Stimulated activated CD8-positive, alpha-beta memory T cell treated with anti-CD3 and anti-CD28 coated beads, Interleukin-7, amount 100 ng/mL, for 48 hours (primary cell): ENCODE measurements around the gene LGMN.
A peak's percentile ranks its signal among the peaks of the same experiment; 100 is the strongest.

Experiments used
- DNase-seq, 2 donors: peaks; one replicate each; pipeline ENCODE4 v3.0.0-alpha.2; 2020; ENCODE audit warnings: low read depth in 1 of 2; ENCODE audit errors: extremely low read depth in 1 of 2

Gene LGMN

GRCh38 chr14:92728759-92729364 is 19.6 kb downstream of the LGMN start:
- peak; percentile 28 to 73 for DNase-seq

DNA sequence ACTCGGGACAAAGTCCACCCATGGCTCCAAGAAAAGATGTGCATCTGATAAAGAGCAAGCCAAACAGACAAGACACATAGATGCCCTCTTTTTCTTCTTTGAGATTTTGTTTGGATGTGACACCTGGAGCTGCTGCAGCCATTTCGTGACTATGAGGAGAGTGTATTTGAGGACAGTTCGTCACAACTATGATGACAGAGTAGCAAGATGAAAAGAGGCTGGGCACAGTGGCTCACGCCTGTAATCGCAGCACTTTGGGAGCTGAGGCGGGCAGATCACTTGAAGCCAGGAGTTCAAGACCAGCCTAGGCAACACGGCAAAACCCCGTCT is 21.5 kb downstream of the LGMN start:
- DNase-seq: no peak

DNA sequence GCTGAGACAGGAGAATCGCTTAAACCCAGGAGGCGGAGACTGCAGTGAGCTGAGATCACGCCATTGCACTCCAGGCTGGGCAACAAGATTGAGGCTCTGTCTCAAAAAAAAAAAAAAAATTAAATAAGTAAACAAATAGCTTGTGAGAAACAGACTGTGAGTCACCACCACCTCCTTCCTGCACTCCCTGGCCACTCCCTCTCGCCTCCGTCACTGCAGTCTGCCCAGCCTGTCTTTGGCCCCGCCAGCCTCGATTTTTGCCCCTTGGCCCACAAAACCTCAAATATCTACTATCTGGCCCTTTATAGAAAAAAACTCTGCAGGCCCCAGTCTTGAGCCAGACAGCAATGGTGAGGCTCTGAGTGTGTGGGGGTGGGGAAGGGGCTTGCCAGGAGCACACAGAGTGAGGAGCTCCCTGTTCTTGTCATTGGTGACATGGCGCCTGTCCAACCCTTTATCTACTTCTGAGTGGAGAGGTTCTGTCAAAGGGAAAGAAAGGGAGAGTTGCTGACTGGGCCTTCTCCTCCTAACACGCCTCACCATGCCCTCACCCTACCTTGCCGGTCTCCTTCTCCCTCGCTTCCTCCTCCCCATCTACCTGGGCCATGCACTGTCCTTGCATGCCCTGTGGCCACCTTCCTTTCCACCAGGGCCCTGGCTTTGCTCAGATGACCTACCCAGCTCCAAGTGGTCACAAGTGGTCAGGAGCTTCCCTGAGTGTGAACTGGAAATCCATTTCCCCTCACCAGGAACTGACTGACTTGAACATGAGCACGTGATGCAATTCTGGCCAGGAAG is 22.1 kb downstream of the LGMN start:
- no peak for DNase-seq

DNA sequence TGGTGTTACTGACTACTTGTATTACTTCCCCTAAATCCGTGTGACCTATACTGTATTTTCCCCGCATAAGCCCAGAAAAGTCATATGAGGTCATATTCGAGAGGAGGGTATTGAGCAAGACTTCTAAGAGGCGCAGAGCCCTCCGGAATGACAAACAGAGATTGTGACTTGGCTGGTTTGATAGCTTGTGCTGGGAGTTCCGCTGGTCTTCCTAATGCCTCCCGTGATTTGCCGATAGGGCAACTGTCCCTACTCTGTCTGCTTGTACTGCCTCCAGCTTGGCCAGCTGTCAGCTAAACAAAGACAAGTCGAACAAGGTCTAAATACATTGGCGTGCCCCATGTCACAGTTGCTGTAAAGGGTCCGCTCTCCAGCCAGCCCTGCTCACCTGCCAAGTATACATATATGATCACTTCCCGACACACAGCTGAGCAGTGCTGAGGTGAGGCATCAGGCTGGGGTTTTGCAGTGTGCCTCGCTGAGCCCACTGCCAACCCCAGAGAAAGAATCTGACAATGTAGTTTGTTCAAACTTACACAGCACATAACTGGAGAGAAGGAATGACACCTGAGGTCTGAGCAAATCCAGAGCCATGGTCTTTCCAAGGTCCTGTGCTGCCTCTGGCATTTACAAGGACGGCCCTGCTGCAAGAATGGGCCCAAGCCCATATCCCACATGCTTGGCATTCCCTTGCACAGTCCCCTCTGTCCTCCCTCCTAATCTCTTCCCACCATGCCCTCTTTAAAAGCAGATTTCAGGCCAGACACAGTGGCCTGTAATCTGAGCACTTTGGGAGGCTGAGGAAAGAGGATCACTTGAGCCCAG is 23.7 kb downstream of the LGMN start:
- no peak for DNase-seq

GRCh38 chr14:92719890-92720323 is 28.5 kb downstream of the LGMN start:
- DNase-seq: no peak

GRCh38 chr14:92719421-92719820 is 29.0 kb downstream of the LGMN start:
- no peak for DNase-seq

GRCh38 chr14:92718664-92719063 is 29.8 kb downstream of the LGMN start:
- DNase-seq: no peak

DNA sequence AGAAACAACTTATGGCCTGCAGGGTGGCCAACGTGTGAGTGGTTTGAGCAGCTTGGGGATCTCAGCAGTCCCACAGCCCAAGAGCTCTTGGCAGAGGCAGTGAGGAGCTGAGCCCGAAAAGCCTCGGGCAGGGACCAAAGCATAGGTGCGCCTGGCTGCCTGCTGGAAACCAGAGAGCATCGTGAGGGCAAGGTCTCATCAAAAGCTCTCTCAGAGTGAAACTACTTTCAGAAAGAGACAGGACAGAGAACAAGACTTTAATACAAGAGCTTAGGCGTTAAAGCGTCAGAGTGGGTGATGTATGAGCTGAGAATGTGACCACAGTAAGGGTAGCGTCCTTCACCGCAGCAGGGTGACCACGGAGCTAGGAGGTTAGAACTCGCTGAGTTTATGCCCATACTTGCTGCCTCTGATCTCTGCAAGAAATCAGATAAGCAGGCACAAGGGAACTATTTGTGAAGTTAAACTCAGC is 30.8 kb downstream of the LGMN start:
- DNase-seq: peak in 1 of 2 donors; percentile 16

DNA sequence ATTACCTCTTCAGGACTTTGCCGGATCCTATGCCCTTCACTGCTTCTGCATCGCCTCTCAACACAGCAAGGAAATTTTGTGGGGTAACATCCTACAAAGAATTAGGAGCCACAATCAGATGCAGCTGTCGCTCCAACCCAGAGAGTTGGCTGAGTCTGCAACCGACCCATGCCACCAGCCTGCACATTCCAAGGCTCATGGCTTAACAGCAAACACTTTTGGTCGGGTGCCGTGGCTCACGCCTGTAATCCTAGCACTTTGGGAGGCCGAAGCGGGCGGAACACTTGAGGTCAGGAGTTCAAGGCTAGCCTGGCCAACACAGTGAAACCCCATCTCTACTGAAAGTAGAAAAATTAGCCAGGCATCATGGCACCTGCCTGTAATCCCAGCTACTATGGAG is 32.3 kb downstream of the LGMN start:
- no peak for DNase-seq

DNA sequence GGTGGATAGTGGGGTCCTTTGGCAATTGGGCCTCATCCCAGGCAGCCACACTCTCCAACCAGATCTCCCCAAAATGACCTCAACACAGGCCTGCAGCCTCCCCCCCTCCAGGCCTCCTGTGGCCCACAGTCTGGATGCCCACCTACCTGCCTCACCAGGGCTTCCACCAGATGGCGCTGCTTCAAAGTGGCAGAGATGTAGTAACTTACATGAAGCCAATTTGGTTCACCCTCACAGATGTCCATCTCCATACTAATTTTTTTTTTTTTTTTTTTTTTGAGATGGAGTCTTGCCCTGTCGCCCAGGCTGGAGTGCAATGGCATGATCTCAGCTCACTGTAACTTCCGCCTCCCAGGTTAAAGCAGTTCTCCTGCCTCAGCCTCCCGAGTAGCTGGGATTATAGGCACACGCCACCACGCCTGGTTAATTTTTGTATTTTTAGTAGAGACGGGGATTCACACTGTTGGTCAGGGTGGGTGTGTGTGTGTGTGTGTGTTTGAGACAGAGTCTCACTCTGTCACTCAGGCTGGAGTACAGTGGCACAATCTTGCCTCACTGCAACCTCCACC is 33.6 kb downstream of the LGMN start:
- DNase-seq: peak; percentile 49 to 73

DNA sequence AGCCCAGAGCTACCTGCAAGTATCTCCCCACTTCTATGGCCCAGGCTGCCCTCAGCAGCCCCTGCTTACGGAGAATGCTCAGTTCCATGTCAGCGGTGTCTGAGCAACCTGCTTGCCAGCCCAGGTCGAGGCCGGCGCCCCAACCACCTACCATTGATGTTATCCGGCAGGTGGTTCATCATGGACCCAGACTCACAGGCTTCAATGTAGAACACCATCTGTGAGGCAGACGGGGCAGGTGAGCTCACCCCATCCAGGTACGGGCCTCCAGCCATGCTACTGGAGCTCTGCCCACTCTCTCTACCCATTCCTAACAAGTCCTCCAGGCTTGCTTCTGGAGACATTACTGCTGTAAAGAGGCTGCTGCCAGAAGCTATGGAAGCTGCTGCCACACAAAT is 35.8 kb downstream of the LGMN start:
- DNase-seq: no peak

GRCh38 chr14:92711976-92712653 is 36.3 kb downstream of the LGMN start:
- DNase-seq: no peak

GRCh38 chr14:92710001-92710341 is 38.5 kb downstream of the LGMN start:
- no peak for DNase-seq

DNA sequence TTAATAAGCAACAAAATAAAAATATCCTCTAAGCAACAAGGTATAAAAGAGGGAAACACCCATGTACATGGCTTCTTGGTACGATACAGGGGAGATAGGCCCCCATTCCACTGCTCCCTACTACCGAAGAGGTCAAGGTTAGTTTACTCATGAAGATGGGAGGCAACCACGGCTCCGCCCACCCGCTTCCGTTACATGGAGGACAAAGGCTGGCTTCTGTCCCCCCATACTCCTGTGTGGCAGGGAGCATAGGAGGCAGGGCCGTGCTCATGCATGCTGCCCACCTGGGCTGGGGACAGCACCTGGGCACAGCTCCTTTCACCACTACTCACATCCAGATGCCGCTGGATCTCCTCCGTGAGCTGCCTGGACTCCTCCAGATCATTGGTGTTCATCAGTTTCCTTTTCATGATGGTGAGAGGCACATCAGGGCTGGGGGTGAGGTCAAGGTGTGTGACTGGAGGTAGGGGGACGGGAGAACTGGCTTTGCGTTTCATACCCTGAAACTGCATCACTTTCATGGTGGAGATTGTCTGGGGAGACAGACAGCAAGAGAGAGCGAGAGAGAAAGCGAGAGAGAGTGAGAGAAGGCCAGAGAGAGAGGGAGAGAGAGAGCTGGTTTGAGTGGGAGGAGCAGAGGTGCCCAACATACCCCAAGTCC is 39.0 kb downstream of the LGMN start:
- DNase-seq: no peak

- no peak for DNase-seq
Measured at GRCh38 chr14:92706386-92706785, 42.0 kb downstream of the LGMN start.

GRCh38 chr14:92704821-92705220 is 43.6 kb downstream of the LGMN start:
- no peak for DNase-seq

DNA sequence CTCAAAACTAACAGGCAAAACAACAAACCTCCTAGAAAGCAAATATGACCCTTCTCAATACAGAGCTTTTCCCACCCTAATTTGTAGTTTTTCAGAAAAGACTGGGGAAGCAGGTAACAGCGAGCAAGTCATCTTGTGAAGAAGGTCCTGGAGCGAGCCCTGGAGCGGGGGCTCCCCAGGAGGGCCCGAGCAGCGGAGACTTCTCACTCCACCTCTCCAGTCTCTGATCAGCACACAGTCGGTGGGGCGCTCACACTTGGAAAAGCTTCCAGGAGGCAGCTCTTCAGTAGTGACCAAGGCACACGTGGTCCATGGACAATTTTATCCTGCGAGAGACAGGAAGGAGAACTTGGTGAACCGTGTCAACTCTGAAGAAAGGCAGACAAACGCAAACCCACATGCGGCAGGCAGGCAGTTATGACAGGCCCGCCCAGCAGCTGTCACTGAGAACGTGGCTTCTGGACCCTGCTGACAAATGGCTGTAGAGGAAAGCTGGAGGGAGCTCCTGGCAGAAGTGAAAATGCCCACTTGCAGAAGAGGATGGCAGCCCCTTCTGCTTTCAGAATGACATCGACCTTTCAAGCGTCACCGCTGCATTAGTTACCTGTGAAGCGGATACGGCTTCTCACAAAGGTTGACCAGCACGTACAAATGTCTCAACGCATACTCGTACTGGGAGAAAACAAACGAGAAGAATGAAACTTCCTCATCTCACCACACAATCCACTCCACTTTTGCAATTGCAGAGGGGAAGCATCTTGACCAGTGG is 44.2 kb downstream of the LGMN start:
- DNase-seq: no peak

- no peak for DNase-seq
Measured at GRCh38 chr14:92703516-92703915, 44.9 kb downstream of the LGMN start.

DNA sequence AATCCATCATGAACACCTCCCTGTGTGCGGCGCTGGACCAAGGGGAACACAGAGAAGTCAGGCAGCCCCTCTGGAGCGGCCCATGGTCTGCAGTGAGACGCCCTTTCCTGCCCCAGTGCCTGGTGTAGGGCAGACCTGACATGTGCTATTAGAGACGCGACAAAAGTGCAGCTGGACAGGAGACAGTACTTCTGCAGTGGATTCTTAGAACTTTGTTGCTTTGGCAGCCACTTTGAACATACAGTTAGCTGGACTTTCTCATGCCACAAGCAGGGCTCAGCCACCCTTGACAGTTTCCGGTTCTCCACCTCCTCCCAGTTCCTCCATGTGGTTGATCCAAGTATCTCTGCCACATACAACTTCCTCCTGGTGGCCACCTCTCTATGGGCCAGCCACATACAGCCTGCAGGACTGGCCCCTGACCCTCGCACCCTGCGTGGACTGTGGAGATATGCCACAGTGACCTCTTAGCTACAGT is 45.9 kb downstream of the LGMN start:
- DNase-seq: no peak

DNA sequence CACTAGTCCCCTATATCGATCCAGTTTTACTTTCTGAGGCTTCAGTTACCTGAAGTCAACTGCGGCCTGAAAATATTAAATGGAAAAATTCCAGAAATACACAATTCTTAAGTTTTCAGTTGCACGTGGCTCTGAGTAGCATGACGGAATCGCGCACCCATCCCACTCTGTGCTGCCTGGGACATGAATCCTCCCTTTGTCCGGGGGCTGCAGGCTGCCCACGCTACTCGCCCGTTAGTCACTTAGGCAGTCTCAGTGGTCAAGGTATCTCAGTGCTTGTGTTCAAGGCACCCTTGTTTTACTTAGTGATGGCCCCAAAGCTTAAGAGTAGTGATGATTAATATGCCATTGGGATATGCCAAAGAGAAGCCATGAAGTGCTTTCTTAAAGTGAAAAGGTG is 46.6 kb downstream of the LGMN start:
- no peak for DNase-seq
